ENCODE results near the gene EHD1. TPM values are rescaled to one million over a fixed set of nuclear protein-coding genes. Genes with fewer than 3 reads are reported as not detected.

Gene EHD1
- total RNA-seq, 2 experiments from 2014 or later = 101 to 153 TPM

DNA sequence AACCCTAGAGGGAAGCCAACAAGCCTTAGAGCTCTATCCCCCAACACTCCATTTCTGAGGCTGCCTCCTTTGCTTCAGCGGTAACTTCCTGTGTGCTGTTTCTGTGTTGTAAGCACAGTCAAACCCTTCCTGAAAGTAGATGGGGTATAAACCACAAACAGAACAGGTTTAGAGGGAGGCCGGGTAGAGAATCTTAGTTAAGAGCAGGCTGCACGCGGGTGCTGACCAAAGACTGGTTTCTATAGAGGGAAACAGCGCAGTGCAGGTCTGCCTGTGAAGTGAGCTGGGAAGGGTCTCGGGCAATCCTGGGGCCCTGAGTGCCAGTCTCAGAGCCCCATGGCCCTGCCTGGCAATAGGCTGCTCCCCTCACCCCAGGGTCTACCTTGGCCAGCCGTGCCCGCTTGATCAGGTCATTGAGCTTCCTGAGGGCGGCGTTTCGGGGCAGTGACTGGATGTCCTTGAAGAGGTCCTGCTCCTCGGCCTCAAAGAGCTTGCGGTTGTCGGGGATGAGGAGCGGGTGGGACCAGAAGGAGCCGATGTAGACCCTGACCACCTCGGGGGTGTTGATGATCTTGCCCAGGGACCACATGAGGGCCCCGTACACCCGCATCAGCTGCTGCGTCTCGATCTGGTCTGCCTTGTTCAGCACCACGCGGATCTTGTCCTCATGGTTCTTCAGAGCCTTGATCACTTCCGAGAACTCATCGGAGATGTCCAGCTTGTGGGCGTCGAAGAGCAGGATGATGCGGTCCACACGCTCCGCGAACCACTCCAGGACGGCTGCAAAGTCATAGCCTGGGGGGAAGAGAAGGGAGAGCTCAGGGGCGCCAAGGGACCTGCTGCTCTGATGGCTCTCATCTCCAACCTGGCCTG, 18.6 kb downstream of the EHD1 start:
- Histone ChIP-seq H3K9me3 (ENCODE audit: low read length) (no peaks in the 10 kb centered on the region), H3K27ac (ENCODE audit: low read depth, low read length, poor library complexity, severe bottlenecking) (peak overlapping the region; percentile 97), H3K4me1 (ENCODE audit: insufficient read depth, low read length, poor library complexity, severe bottlenecking) (peaks cover 90% of the 10 kb centered on the region), H3K79me2 (ENCODE audit: insufficient read depth, low read depth, low read length) (peaks cover 60% of the 10 kb centered on the region), H4K20me1 (ENCODE audit: insufficient read depth, low read length) (no peaks in the 10 kb centered on the region), H3K36me3 (ENCODE audit: insufficient read depth, low read length) (peaks cover 50% of the 10 kb centered on the region), H2AFZ (ENCODE audit: low read length) (no peak overlapping the region), H3K4me2 (ENCODE audit: low read length) (peak overlapping the region; percentile 67), H3K9me2 (ENCODE audit: insufficient read depth, low read length) (no peaks in the 10 kb centered on the region), H3K4me3 (ENCODE audit: low read depth, low read length, poor library complexity, severe bottlenecking) (peak overlapping the region; percentile 47)
- CTCF ChIA-PET (ENCODE audit: unreplicated experiment) = interaction anchor here (0.6 to 1.9 kb wide), 5 partner anchors 10 to 592 kb away, joined by 3 to 24 read pairs (median 4); no protein-coding TSS in a partner anchor
- BruUV-seq (replicated peaks) = no TSS peak
- TF ChIP-seq EZH2phosphoT487 (IDR thresholded peaks at IDR 0.05; ENCODE audit: borderline replicate concordance, low read depth, low read length) = no peak
- TF ChIP-seq, protein P1, sequence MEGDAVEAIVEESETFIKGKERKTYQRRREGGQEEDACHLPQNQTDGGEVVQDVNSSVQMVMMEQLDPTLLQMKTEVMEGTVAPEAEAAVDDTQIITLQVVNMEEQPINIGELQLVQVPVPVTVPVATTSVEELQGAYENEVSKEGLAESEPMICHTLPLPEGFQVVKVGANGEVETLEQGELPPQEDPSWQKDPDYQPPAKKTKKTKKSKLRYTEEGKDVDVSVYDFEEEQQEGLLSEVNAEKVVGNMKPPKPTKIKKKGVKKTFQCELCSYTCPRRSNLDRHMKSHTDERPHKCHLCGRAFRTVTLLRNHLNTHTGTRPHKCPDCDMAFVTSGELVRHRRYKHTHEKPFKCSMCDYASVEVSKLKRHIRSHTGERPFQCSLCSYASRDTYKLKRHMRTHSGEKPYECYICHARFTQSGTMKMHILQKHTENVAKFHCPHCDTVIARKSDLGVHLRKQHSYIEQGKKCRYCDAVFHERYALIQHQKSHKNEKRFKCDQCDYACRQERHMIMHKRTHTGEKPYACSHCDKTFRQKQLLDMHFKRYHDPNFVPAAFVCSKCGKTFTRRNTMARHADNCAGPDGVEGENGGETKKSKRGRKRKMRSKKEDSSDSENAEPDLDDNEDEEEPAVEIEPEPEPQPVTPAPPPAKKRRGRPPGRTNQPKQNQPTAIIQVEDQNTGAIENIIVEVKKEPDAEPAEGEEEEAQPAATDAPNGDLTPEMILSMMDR (conservative IDR thresholded peaks at IDR 0.05; ENCODE audit: low read length) = no peak
- POLR2A ChIA-PET = interaction anchor here (0.6 to 13.0 kb wide), 7 partner anchors 9 to 620 kb away, joined by 3 to 178 read pairs (median 10); partner anchors contain the start of genes BAD and EHD1
- intact Hi-C loops (cut with micrococcal nuclease; ENCODE audit: unreplicated experiment) = loop anchor here (1.0 to 10.0 kb wide), 3 partner anchors 8 to 715 kb away; partner anchors contain the start of genes EHBP1L1, FAM89B and ZNRD2
- DNase-seq (ENCODE audit: low spot score) = peak; percentile 85

- Histone ChIP-seq H3K79me2 (ENCODE audit: insufficient read depth, low read depth, low read length) (peaks cover 49% of the 10 kb centered on the region), H4K20me1 (ENCODE audit: insufficient read depth, low read length) (no peaks in the 10 kb centered on the region), H2AFZ (ENCODE audit: low read length) (no peak overlapping the region), H3K4me1 (ENCODE audit: insufficient read depth, low read length, poor library complexity, severe bottlenecking) (peaks cover 90% of the 10 kb centered on the region), H3K9me2 (ENCODE audit: insufficient read depth, low read length) (no peaks in the 10 kb centered on the region), H3K4me3 (ENCODE audit: low read depth, low read length, poor library complexity, severe bottlenecking) (peak overlapping the region; percentile 47), H3K4me2 (ENCODE audit: low read length) (peak overlapping the region; percentile 67), H3K36me3 (ENCODE audit: insufficient read depth, low read length) (peaks cover 61% of the 10 kb centered on the region), H3K27ac (ENCODE audit: low read depth, low read length, poor library complexity, severe bottlenecking) (peak overlapping the region; percentile 97), H3K9me3 (ENCODE audit: low read length) (no peaks in the 10 kb centered on the region)
- ChIA-PET POLR2A (interaction anchor here (0.6 to 13.0 kb wide), 5 partner anchors 8 to 233 kb away, joined by 7 to 178 read pairs (median 25); partner anchors contain the start of gene EHD1), CTCF (ENCODE audit: unreplicated experiment) (interaction anchor here (0.6 to 1.9 kb wide), 3 partner anchors 9 to 95 kb away, joined by 3 to 24 read pairs (median 4); no protein-coding TSS in a partner anchor)
- no TSS peak for BruUV-seq (replicated peaks)
- intact Hi-C loops (cut with micrococcal nuclease; ENCODE audit: unreplicated experiment) = loop anchor here (1.0 to 10.0 kb wide), 3 partner anchors 7 to 716 kb away; partner anchors contain the start of genes EHBP1L1, FAM89B and ZNRD2
- DNase-seq (ENCODE audit: low spot score) = peak; percentile 68
- TF ChIP-seq, protein P1 (conservative IDR thresholded peaks at IDR 0.05; ENCODE audit: low read length) = no peak
- no peak for TF ChIP-seq EZH2phosphoT487 (IDR thresholded peaks at IDR 0.05; ENCODE audit: borderline replicate concordance, low read depth, low read length)
Measured at GRCh38 chr11:64858467-64859263, 19.8 kb downstream of the EHD1 start.

Data from OCI-LY7 (cell line).